Measurements from ENCODE around the gene EIF3D. TPM values are rescaled to one million over a fixed set of nuclear protein-coding genes. Genes with fewer than 3 reads are reported as not detected.

Gene EIF3D
- total RNA-seq, 3 donors from 2014 or later, result 291 to 419 (median 301) TPM

GRCh38 chr22:36466258-36466657 is 62.7 kb downstream of the EIF3D start:
- Histone ChIP-seq H3K9me3 (no peaks in the 10 kb centered on the region), H3K27me3 (no peaks in the 10 kb centered on the region), H3K27ac (peak overlapping the region; percentile 93 to 98), H3K4me1 (peaks cover 2 to 51% of the 10 kb centered on the region in 2 donors), H3K36me3 (no peaks in the 10 kb centered on the region), H3K4me3 (no peak overlapping the region)
- DNase-seq (ENCODE audit: low spot score in 2 of 2), result no peak
- TF ChIP-seq POLR2AphosphoS5 (IDR thresholded peaks at IDR 0.05) (no peak), POLR2A (IDR thresholded peaks at IDR 0.05) (no peak), CTCF (IDR thresholded peaks at IDR 0.05) (no peak)
- intact Hi-C loops (cut with DNase I; ENCODE audit: low total_unique reads), result no loop called here

- TF ChIP-seq POLR2AphosphoS5 (IDR thresholded peaks at IDR 0.05) (peak; percentile 57 to 86 (median 73)), POLR2A (IDR thresholded peaks at IDR 0.05) (no peak), CTCF (IDR thresholded peaks at IDR 0.05) (peak in 1 of 3 donors; percentile 9)
- Histone ChIP-seq H3K4me3 (no peak overlapping the region), H3K9me3 (no peaks in the 10 kb centered on the region), H3K27me3 (no peaks in the 10 kb centered on the region), H3K36me3 (no peaks in the 10 kb centered on the region), H3K27ac (peak overlapping the region; percentile 93 to 98), H3K4me1 (peaks cover 2 to 54% of the 10 kb centered on the region in 2 donors)
- intact Hi-C loops (cut with DNase I; ENCODE audit: low total_unique reads), result no loop called here
- peak; percentile 94 to 97 for DNase-seq (ENCODE audit: low spot score in 2 of 2)
Observed at GRCh38 chr22:36465232-36466021, 63.5 kb downstream of the EIF3D start.

GRCh38 chr22:36464715-36465231 is 64.2 kb downstream of the EIF3D start:
- Histone ChIP-seq H3K27me3 (no peaks in the 10 kb centered on the region), H3K4me1 (peaks cover 2 to 48% of the 10 kb centered on the region in 2 donors), H3K9me3 (no peaks in the 10 kb centered on the region), H3K27ac (peak overlapping the region; percentile 93 to 98), H3K36me3 (no peaks in the 10 kb centered on the region), H3K4me3 (no peak overlapping the region)
- intact Hi-C loops (cut with DNase I; ENCODE audit: low total_unique reads), result loop anchor here (5.0 kb wide), 1 partner anchor 82 kb away; no protein-coding TSS in a partner anchor
- TF ChIP-seq POLR2A (IDR thresholded peaks at IDR 0.05) (no peak), CTCF (IDR thresholded peaks at IDR 0.05) (no peak), POLR2AphosphoS5 (IDR thresholded peaks at IDR 0.05) (no peak)
- no peak for DNase-seq (ENCODE audit: low spot score in 2 of 2)

GRCh38 chr22:36463783-36464184 is 65.2 kb downstream of the EIF3D start:
- TF ChIP-seq POLR2AphosphoS5 (IDR thresholded peaks at IDR 0.05) (peak; percentile 44 to 80 (median 61)), POLR2A (IDR thresholded peaks at IDR 0.05) (no peak), CTCF (IDR thresholded peaks at IDR 0.05) (no peak)
- intact Hi-C loops (cut with DNase I; ENCODE audit: low total_unique reads), result loop anchor here (5.0 kb wide), 1 partner anchor 81 kb away; no protein-coding TSS in a partner anchor
- Histone ChIP-seq H3K4me3 (no peak overlapping the region), H3K27ac (peak overlapping the region; percentile 93 to 98), H3K4me1 (peaks cover 2 to 43% of the 10 kb centered on the region in 2 donors), H3K27me3 (no peaks in the 10 kb centered on the region), H3K36me3 (no peaks in the 10 kb centered on the region), H3K9me3 (no peaks in the 10 kb centered on the region)
- DNase-seq (ENCODE audit: low spot score in 2 of 2), result peak in 1 of 2 donors; percentile 62
